Activated T-helper 2 cell treated with anti-CD3 and anti-CD28 coated beads, Interferon-gamma antibody, Interleukin-2, Interleukin-4, amounts not matched to agents 10 μg/mL and 5 μg/mL and 100 μg/mL, durations not matched to agents 14 hours and 24 hours and 36 hours (primary cell): ENCODE results near the gene MGAT4A. TPM values are rescaled to one million over a fixed set of nuclear protein-coding genes. Genes with fewer than 3 reads are reported as not detected.
A peak's percentile ranks its signal among the peaks of the same experiment; 100 is the strongest.

ENCODE experiments used
- DNase-seq: peaks from one replicate; pipeline ENCODE4 v3.0.0; 2021; ENCODE audit warnings: low spot score
- H3K27ac Mint-ChIP-seq: one replicate; pipeline ENCODE4 v1.8.0; 2021; ENCODE audit warnings: mixed read lengths
- H3K27me3 Mint-ChIP-seq: one replicate; pipeline ENCODE4 v1.8.0; 2021; ENCODE audit warnings: low read depth, mixed read lengths
- H3K36me3 Mint-ChIP-seq: one replicate; pipeline ENCODE4 v1.8.0; 2021; ENCODE audit warnings: low read depth, mixed read lengths
- H3K4me1 Mint-ChIP-seq: one replicate; pipeline ENCODE4 v1.8.0; 2021; ENCODE audit warnings: low read depth, mixed read lengths
- H3K4me3 Mint-ChIP-seq: one replicate; pipeline ENCODE4 v1.8.0; 2021; ENCODE audit warnings: low read depth, mild to moderate bottlenecking, moderate library complexity, mixed read lengths
- H3K9me3 Mint-ChIP-seq: one replicate; pipeline ENCODE4 v1.8.0; 2021; ENCODE audit warnings: mixed read lengths
- intact Hi-C: fragments of 100-400 bp; cut with micrococcal nuclease; formaldehyde crosslinking; loops from one replicate; pipeline ENCODE4 v1.15.1; 2023
- total RNA-seq: library from RNA; stranded (reverse); gene quantifications from 2 replicates; pipeline ENCODE4 v1.2.3, GENCODE V29; 2022

The MGAT4A gene
- total RNA-seq, 1 donor from 2014 or later = 42.0 TPM

GRCh38 chr2:98726205-98726604 is 4.7 kb downstream of the MGAT4A start:
- Mint-ChIP-seq H3K27me3 (no peaks in the 10 kb centered on the region), H3K36me3 (peaks cover 48% of the 10 kb centered on the region), H3K4me1 (peaks cover 61% of the 10 kb centered on the region), H3K27ac (peak overlapping the region; percentile 15), H3K9me3 (peaks cover under 1% of the 10 kb centered on the region), H3K4me3 (peak overlapping the region; percentile 59)
- intact Hi-C loops = loop anchor here (5.0 kb wide), 1 partner anchor 34 kb away; no protein-coding TSS in a partner anchor
- no peak for DNase-seq

GRCh38 chr2:98720286-98720685 is 10.6 kb downstream of the MGAT4A start:
- Mint-ChIP-seq H3K4me3 (no peak overlapping the region), H3K4me1 (peaks cover 42% of the 10 kb centered on the region), H3K27me3 (no peaks in the 10 kb centered on the region), H3K36me3 (peaks cover 79% of the 10 kb centered on the region), H3K27ac (no peak overlapping the region), H3K9me3 (peaks cover 14% of the 10 kb centered on the region)
- intact Hi-C loops = no loop called here
- DNase-seq = no peak

- H3K27ac Mint-ChIP-seq = no peak overlapping the region
- H3K4me3 Mint-ChIP-seq = no peak overlapping the region
- intact Hi-C loops = no loop called here
- H3K9me3 Mint-ChIP-seq = peaks cover 14% of the 10 kb centered on the region
- H3K27me3 Mint-ChIP-seq = no peaks in the 10 kb centered on the region
- no peak for DNase-seq
- peaks cover 66% of the 10 kb centered on the region for H3K36me3 Mint-ChIP-seq
- peaks cover 36% of the 10 kb centered on the region for H3K4me1 Mint-ChIP-seq
Observed at GRCh38 chr2:98717621-98718020, 13.3 kb downstream of the MGAT4A start.

- no peak overlapping the region for H3K27ac Mint-ChIP-seq
- no peak for DNase-seq
- H3K36me3 Mint-ChIP-seq = peaks cover 65% of the 10 kb centered on the region
- H3K4me3 Mint-ChIP-seq = no peak overlapping the region
- intact Hi-C loops = no loop called here
- no peaks in the 10 kb centered on the region for H3K27me3 Mint-ChIP-seq
- peaks cover 44% of the 10 kb centered on the region for H3K4me1 Mint-ChIP-seq
- H3K9me3 Mint-ChIP-seq = peaks cover 14% of the 10 kb centered on the region
Observed at GRCh38 chr2:98716786-98717185, 14.1 kb downstream of the MGAT4A start.

GRCh38 chr2:98715812-98716451 is 15.0 kb downstream of the MGAT4A start:
- no peak for DNase-seq
- Mint-ChIP-seq H3K9me3 (peaks cover 11% of the 10 kb centered on the region), H3K4me3 (no peak overlapping the region), H3K36me3 (peaks cover 58% of the 10 kb centered on the region), H3K4me1 (peaks cover 48% of the 10 kb centered on the region), H3K27me3 (no peaks in the 10 kb centered on the region), H3K27ac (no peak overlapping the region)
- intact Hi-C loops = no loop called here

GRCh38 chr2:98713332-98714015 is 17.5 kb downstream of the MGAT4A start:
- Mint-ChIP-seq H3K4me1 (peaks cover 57% of the 10 kb centered on the region), H3K9me3 (no peaks in the 10 kb centered on the region), H3K27me3 (no peaks in the 10 kb centered on the region), H3K4me3 (no peak overlapping the region), H3K27ac (no peak overlapping the region), H3K36me3 (peaks cover 53% of the 10 kb centered on the region)
- DNase-seq = no peak
- intact Hi-C loops = no loop called here

GRCh38 chr2:98712145-98712544 is 18.8 kb downstream of the MGAT4A start:
- Mint-ChIP-seq H3K36me3 (peaks cover 47% of the 10 kb centered on the region), H3K27ac (no peak overlapping the region), H3K4me3 (no peak overlapping the region), H3K4me1 (peaks cover 53% of the 10 kb centered on the region), H3K27me3 (no peaks in the 10 kb centered on the region), H3K9me3 (no peaks in the 10 kb centered on the region)
- DNase-seq = no peak
- intact Hi-C loops = no loop called here

GRCh38 chr2:98711506-98711905 is 19.4 kb downstream of the MGAT4A start:
- H3K4me3 Mint-ChIP-seq = no peak overlapping the region
- H3K9me3 Mint-ChIP-seq = no peaks in the 10 kb centered on the region
- peaks cover 50% of the 10 kb centered on the region for H3K4me1 Mint-ChIP-seq
- intact Hi-C loops = no loop called here
- no peak for DNase-seq
- H3K27me3 Mint-ChIP-seq = no peaks in the 10 kb centered on the region
- peaks cover 43% of the 10 kb centered on the region for H3K36me3 Mint-ChIP-seq
- no peak overlapping the region for H3K27ac Mint-ChIP-seq

- Mint-ChIP-seq H3K9me3 (no peaks in the 10 kb centered on the region), H3K4me3 (no peak overlapping the region), H3K27ac (no peak overlapping the region), H3K4me1 (peaks cover 50% of the 10 kb centered on the region), H3K36me3 (peaks cover 43% of the 10 kb centered on the region), H3K27me3 (no peaks in the 10 kb centered on the region)
- intact Hi-C loops = no loop called here
- DNase-seq = no peak
Observed at GRCh38 chr2:98710734-98711133, 20.2 kb downstream of the MGAT4A start.

GRCh38 chr2:98709535-98709934 is 21.4 kb downstream of the MGAT4A start:
- intact Hi-C loops = no loop called here
- no peak overlapping the region for H3K4me3 Mint-ChIP-seq
- no peak overlapping the region for H3K27ac Mint-ChIP-seq
- H3K9me3 Mint-ChIP-seq = no peaks in the 10 kb centered on the region
- H3K27me3 Mint-ChIP-seq = no peaks in the 10 kb centered on the region
- DNase-seq = no peak
- peaks cover 52% of the 10 kb centered on the region for H3K4me1 Mint-ChIP-seq
- H3K36me3 Mint-ChIP-seq = peaks cover 42% of the 10 kb centered on the region

GRCh38 chr2:98708396-98709186 is 22.3 kb downstream of the MGAT4A start:
- intact Hi-C loops = no loop called here
- H3K27me3 Mint-ChIP-seq = no peaks in the 10 kb centered on the region
- peaks cover 51% of the 10 kb centered on the region for H3K4me1 Mint-ChIP-seq
- H3K27ac Mint-ChIP-seq = no peak overlapping the region
- H3K9me3 Mint-ChIP-seq = no peaks in the 10 kb centered on the region
- H3K36me3 Mint-ChIP-seq = peaks cover 38% of the 10 kb centered on the region
- no peak for DNase-seq
- H3K4me3 Mint-ChIP-seq = no peak overlapping the region

GRCh38 chr2:98706591-98706990 is 24.3 kb downstream of the MGAT4A start:
- Mint-ChIP-seq H3K9me3 (no peaks in the 10 kb centered on the region), H3K27ac (no peak overlapping the region), H3K4me3 (no peak overlapping the region), H3K27me3 (no peaks in the 10 kb centered on the region), H3K4me1 (peaks cover 50% of the 10 kb centered on the region), H3K36me3 (peaks cover 33% of the 10 kb centered on the region)
- no peak for DNase-seq
- intact Hi-C loops = no loop called here

GRCh38 chr2:98705333-98705617 is 25.7 kb downstream of the MGAT4A start:
- Mint-ChIP-seq H3K27ac (no peak overlapping the region), H3K4me1 (peaks cover 42% of the 10 kb centered on the region), H3K4me3 (no peak overlapping the region), H3K36me3 (peaks cover 28% of the 10 kb centered on the region), H3K27me3 (no peaks in the 10 kb centered on the region), H3K9me3 (no peaks in the 10 kb centered on the region)
- no peak for DNase-seq
- intact Hi-C loops = no loop called here
